Spleen (tissue), 7 donors: ENCODE measurements around the gene TAS1R1.

Source experiments
- CTCF ChIP-seq, 11 experiments: fragments of 200-600 bp in 7 of 11; fragments of 450-650 bp in 4 of 11; sonication (generic) in 4 of 11; IDR thresholded peaks in 8 of 11; conservative IDR thresholded peaks in 3 of 11; 1 replicate in 7 of 11; 2 replicates in 4 of 11; pipeline versions ENCODE4 v1.4.0 to v1.8.0; 2016 to 2021; ENCODE audit warnings: antibody characterized with exemption in 11 of 11, inconsistent platforms in 4 of 11, mild to moderate bottlenecking in 1 of 11
- POLR2A ChIP-seq, 3 donors: fragments of 450-650 bp; IDR thresholded peaks; one replicate each; pipeline ENCODE4 v1.5.1; 2017; ENCODE audit warnings: antibody characterized with exemption in 3 of 3, mild to moderate bottlenecking in 1 of 3
- POLR2AphosphoS5 ChIP-seq, 3 donors: sonication (generic); formaldehyde crosslinking; IDR thresholded peaks; one replicate each; pipeline ENCODE4 v1.5.1; 2017; ENCODE audit warnings: antibody characterized with exemption in 3 of 3
- donor health status: DM: no; HTN: no; CAD: no; lungs with moderate emphysema.
- donor health status: DM: no; HTN: no; CAD: no.
- donor health status: DM: no; HTN: no; CAD: no.

GRCh38 chr1:6517435-6517851, 37.7 kb upstream of the TAS1R1 start:
- TF ChIP-seq CTCF (IDR thresholded peaks at IDR 0.05 in 8 of 11, conservative IDR thresholded peaks at IDR 0.05 in 3 of 11) = no peak
- TF ChIP-seq POLR2A (IDR thresholded peaks at IDR 0.05) = no peak
- TF ChIP-seq POLR2AphosphoS5 (IDR thresholded peaks at IDR 0.05) = no peak
